ENCODE measurements around the gene ASXL2.

The ASXL2 gene

DNA sequence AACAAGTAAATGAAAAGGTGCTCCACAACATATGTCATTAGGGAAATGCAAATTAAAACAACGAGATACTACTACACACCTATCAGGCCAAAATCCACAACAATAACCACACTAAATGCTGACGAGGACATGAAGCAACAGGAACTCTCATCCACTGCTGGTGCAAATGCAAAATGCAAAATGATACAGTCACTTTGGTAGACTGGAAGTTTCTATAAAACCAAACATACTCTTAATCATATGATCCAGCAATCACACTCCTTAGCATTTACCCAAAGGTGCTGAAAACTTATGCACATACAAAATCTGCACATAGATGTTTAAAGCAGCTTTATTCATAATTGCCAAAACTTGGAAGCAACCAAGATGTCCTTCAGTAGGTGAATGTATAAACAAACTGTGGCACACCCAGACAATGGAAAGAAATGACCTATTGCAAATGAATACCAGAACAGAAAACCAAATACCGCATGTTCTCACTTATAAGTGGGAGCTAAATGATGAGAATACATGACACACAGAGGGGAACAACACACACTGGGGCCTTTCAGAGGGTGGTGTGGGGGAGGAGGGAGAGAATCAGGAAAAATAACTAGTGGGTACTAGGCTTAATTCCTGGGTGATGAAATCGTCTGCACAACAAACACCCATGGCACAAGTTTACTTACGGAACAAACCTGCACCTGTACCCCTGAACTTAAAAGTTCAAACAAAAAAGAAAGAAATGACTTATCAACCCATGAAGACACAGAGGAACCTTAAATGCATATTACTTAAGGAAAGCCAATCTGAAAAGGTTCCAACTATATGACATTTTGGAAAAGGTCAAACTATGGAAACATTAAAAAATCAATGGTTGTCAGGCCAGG is 80.4 kb downstream of the ASXL2 start:
- no peak for DNase-seq

DNA sequence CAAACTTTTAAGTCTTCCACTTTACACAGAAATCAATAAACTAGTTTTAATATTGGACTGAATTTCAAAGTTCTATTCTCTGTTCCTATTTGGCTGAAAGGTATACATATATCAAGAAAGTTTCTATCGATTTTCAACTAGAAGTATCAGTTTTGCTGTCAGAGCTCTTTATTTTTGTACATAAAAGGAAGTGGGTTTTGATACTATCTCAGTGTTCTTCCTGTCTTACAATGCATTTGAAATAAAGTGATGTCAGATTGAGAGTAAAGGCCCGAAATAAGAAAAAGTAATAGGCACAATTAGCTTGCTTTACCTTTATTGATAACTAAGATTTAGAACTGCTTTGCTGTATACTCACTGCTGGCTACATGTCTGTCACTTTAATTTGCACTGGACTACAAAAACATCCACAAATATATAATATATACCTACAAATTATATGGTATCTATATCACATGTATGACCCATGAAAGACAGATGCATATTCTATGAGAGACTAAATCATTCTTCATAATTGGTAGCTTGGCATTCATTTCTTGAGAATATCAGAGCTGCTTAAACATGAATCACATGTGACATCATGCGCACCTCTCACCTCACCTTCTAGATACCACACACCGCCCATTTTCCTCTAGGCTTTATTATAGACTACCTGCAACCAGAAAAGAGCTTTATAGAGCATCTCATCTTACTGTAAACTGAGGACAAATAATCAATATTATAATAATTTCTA is 83.6 kb downstream of the ASXL2 start:
- no peak for DNase-seq

DNA sequence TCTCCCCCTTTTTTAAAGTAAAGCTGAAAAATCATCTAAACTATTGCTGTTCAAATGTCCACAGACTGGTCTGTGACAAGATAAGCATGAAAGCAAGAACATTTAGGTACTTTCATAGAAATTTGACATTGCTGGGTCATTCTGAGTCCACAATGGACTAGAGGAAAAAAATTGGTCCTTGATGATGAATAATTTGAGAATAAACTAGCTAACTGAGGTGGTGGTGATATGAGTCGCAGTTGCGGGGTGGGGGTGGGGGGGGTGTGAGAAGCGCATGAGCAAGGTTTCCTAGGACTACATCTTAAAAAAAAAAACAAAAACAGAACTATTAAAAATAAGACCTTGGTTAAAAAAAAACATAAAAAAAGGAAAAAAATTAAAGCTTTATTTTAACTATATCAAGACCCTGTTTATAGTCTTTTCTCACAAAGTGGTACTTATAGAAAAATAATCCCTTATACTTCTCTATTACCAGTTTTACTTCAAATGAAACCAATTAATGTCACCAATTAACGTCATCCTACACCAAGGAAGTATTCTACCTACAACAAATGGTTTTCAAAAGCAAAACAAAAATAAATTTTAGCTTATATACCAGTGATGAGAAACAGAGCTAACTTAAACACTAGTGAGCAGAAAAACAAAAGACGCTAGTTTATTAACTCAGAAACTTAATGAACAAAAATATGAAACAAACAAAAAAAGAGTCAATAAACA is 88.1 kb downstream of the ASXL2 start:
- DNase-seq, result no peak

DNA sequence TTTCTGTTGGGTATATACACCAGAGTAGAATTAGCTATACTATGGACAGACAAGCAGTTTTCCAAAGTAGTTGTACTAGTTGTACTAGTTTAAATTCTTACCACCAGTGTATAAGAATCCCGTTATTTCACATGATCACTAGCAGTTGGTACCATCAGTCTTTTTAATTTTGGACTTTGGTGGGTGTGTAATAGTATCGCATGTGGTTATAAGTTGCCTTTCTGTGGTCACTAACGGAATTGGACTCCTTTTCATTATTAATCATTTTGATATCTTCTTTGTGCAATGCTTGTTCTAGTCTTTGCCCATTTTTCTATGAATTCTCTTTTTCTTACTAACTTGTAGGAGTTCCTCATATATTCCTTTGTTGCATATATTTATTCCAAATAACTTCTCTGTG is 89.8 kb downstream of the ASXL2 start:
- no peak for DNase-seq

DNA sequence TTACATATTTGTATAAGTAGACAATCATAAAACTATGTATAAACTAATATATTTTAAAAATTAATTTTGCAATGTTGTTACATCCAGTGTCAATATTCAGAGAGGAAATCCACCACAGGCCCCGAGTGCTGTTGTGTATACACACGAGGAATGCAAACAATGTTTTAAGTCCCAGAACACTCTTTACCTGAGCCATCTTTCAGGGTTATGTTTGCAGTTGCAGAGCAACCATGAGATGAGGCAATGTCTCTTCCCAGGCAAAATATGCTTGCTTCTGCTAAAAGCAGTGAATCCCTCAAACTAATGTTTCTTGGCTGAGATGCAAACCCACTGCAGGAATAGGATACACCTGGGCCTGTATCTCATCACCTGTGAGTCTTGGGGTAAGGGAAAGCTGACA is 91.3 kb downstream of the ASXL2 start:
- no peak for DNase-seq

DNA sequence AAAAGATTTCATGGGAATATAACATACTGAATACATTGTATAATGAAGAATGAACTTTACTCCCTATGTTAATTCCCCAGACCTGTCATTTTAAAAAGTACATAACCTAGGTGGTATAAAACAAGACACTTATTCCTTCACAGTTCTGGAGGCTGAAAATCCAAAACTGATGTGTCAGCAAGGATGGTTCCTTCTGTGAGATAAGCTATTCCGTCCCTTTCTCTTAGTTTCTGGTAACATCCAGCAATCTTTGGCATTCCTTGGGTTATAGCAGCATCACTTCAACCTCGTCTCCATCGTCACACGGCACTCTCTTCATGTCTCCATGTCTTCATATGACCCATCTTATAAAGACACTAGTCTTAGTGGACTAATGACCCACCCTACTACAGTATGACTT is 93.9 kb downstream of the ASXL2 start:
- DNase-seq, result no peak

DNA sequence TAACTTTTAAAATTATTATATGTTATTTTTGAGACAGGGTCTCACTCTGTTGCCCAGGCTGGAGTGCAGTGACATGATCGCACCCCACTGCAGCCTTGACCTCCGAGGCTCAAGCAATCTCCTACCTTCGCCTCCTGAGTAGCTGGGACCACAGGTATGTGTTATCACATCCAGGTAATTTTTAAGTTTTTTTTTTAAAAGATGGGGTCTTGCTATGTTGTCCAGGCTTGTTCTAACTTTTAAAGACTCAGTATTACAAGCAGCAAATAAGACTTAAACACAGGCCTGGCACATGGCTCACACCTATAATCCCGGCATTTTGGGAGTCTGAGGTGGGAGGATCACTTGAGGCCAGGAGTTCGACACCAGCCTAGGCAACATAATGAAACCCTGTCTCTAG is 101.2 kb downstream of the ASXL2 start:
- DNase-seq, result no peak

DNA sequence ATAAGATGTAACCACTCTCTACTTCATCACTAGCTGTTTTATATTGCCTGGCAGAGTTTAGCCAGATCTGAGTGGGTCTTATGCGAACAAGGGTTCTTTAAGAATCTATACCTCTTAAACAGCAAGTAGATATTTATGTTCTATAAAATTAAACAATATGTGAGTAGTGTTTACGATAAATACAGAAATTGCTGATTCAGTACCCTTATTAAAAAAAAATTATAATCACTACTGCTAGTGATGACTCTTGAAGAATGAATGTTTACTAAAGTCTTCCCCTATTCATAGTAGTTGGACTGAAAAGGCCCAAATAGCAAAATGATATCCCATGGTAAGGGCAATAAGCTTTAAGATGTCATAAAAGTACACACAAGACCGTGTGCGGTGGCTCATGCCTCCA is 106.2 kb downstream of the ASXL2 start:
- DNase-seq, result no peak

DNA sequence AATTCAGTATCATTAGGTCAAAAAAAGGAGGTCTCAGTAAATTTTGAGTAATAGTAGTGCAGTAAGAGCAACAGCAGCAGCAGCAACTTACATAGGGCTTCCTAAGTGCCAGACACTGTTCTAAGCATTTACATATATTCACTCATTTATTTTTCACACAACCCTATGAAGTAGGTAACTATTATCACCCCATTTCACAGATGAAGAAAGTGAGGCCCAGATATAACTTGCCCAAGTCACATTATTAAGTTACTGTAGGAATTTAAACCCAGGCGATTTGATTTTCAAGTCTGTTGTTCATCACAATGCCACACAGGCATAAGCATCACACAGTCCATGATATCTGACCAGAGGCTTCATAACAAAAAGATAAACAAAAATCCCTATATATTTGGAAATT is 114.7 kb downstream of the ASXL2 start:
- no peak for DNase-seq

DNA sequence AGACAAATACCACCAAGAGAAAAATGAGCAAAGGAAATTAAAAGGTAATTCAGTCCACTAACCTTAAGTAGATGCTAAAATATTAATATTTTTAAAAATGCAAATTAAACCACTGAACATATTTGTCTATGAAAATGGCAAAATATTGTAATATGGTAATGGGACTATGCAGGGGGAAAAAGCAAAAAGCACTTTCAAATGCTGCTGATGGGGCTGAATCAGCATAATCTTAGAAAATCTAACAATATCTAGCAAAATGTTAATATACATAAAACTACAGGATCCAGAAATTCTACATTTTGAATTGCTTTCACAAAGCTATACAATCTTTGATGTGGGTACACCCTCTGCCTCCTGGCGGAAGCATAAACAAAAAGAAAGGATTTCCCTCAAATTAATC is 118.0 kb downstream of the ASXL2 start:
- no peak for DNase-seq

DNA sequence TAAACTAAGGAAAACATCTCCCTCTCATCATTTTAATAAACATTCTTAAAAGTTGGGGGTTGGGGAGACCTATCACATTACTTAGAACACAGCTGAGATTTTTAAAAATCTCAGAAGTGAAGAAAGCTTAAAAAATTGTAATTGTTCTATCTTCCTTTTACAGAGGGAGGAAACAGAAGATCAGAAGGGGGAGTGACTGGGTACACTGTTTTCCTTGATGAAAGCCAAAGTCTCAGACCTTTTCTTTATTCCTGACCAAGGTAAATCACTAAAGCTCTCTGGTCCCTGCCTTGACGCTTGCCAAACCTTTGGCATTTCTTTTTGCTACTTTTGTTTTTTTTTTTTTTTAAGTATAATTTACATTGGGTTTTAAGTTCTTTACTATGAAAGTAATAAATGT is 119.9 kb downstream of the ASXL2 start:
- DNase-seq, result no peak

DNA sequence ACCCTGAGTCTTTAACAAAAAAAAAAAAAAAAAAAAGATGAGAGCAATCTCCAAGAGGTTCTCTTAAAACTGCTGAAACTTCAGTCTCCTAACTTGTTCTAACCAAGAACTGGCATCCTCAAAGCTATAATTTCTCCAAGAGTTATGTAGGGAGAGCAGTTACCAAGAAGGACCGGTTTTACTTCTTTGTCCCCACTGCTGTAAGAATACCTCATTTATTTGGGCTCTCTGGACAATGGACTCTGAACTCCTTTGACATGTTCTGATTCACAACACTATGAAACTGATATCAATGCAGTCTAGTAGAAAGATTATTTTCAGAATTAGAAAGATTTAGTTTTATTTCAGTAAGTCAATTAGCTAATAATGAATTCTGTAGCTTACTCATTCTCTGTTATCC is 120.4 kb downstream of the ASXL2 start:
- DNase-seq, result no peak

DNA sequence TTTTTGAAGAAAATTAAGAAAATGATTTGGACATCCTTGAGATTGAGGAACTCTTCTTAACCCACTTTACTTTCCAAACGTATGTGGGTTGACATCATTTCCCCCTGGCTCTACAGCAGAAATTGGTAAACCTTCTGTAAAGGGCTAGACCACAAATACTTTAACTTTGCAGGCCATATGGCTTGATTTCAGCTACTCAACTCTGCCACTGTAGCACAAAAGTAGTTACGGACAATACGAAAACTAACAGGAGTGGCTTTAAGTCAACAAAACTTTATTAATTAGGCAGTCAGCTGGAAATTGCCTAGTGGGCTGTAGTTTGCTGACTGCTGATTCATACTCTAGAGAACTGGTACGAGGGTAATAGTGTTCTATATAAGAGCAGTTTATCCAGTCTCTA is 121.8 kb downstream of the ASXL2 start:
- DNase-seq, result no peak

DNA sequence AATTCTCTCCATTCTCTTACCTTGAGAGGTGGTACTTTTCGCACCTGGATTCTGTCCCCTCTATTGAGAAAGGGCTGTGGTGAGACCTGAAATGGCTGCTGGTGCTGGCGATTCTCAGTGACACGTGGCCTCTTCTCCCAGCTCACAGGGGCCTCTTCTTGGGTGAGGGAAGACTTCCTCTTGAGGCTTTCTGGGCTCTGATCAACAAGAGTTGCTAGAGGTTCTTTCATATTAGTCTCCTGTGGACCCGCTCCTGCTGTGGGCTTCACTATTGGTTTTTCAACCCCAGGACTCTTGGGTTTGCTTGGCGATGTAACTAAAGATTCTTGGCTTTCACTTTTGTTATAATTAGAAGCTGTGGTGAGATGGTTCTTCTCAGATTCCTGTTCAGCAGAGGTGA is 128.6 kb downstream of the ASXL2 start:
- no peak for DNase-seq

DNA sequence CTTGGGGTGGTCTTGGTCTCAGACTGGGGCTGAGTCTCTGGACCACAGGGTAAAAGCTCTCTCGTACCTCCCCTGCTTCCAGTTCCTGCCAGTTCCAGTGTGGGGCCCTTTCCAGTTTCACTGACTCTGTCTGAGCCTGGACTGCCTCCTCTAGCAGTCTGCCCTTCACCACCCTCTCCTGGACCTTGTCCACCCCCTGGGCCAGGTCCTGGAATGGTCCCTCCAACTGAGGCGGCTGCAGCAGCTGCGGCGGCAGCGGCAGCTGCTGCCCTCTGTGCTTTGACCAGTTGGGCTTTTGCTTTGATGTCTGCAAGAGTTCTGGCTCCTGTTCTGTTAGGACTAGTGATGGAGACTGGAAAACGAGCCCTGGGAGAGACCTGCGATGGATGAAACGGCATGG is 134.2 kb downstream of the ASXL2 start:
- no peak for DNase-seq

DNA sequence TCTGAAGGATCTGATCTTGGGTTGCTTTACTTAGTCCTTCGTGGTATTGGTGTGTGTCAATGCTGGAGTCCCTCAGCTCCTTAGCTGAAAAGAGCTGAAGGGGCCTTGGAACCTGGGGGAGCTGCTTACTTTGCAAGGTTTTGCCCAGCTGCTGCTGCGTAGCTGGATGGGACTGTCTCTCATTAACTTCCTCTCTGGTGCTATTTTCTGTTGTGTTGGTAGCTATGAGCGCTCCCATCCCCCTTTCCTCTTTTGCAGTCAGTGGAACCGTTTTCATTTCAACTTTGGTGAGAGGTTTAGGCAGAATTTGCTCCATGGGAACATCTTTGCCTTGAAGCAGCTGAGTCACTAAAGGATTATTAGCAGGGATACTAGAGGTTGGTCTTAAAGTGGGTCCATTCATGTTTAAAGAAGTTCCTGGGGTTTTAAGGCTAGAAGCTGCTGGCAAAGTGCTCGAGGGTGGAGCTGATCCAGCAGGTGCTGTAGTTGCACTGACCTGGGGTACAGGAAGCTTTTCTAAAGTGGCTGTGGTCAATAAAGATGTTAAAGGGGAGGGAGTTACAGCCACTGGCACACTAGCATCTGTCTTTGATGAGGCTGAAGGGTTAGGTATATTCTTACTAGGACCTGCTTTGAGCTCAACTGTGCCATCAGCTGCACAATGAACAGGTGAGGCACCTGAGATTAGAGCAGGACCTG is 135.0 kb downstream of the ASXL2 start:
- no peak for DNase-seq

DNA sequence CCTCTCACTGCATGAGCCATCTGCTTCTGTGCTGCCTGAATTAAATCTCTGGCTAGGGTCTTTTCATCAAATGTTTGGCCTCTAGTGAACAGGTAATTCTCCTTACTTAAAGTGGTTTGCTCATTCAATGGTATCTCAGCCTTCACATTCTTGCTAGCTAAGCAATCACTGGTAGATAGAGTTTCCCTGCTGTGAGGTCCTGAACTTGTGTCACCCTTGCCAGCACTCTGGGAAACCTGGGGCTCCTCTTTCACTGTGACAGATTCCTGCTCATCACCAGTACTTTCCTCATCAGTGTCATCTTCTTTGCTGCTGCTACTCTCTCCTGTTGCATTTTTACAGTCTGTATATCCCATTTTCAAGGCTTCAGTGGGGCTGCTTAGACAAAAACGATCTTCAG is 135.8 kb downstream of the ASXL2 start:
- no peak for DNase-seq

DNA sequence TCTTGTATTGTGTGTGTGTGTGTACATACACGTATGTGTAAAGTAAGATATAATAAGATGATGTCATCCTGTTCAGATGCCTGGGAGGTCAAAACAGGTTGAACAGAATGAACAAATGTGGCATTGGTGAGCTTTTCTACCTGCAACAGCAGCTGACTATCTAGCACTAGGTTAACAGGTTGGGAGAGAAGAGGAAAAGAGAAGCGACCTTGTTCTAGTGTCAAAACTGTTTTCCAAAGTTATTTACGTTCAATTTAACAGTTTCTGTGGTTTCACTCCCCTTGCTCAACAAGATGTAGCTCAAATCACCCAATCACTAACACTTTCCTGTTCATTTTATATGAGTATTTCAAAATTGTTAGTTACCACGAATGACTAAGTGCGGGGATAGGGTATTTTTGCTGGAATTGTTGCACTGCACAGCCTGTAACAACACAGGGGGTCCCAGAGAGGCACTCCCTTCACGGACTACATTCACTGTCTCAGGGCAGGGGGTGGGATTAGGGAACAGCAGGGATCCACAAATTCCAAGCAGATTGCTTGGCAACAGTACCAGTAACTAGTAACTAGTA is 137.4 kb downstream of the ASXL2 start:
- no peak for DNase-seq

DNA sequence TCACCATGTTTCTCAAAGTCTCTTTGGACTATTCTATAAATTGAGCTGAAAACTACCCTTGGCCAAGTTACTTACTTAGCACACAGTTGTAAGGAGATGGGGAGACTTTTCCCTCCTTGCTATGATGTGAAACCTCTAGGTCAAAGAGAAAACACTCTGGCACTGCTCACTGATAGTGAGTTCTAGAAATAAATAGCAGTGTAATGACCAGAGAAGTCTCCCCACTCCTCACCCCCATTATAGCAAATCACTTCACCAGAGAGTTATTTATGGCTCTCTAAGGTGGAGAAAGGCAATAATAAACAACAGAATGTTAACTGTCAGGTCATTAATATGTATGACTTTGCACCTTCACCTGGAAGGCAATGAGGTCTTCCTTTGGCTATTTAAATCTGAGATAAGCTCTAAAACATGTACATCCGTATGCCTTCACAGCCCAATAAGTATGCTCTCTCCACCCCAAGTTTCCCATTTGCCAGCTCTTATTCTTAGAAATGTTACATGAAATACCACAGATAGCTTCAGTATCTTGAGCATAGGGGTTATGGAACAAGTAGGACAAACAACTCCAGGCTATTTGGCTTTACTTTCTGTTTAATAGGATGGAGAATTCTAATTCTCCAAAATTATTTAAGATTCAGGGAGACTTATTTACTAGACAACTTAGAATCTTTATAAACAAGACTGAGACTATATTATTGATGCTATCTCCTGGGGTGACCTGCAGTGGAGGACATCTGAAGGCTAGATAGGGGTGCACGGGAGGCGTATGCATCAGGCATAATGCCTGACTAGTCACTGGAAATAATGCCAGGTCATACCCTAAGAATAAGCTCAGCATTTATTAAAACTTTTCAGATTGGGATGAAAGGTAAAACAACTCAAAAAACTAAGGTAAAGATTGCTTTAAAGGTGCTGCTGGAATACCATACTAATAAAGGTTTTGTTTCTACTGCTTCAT is 139.6 kb downstream of the ASXL2 start:
- DNase-seq, result no peak

DNA sequence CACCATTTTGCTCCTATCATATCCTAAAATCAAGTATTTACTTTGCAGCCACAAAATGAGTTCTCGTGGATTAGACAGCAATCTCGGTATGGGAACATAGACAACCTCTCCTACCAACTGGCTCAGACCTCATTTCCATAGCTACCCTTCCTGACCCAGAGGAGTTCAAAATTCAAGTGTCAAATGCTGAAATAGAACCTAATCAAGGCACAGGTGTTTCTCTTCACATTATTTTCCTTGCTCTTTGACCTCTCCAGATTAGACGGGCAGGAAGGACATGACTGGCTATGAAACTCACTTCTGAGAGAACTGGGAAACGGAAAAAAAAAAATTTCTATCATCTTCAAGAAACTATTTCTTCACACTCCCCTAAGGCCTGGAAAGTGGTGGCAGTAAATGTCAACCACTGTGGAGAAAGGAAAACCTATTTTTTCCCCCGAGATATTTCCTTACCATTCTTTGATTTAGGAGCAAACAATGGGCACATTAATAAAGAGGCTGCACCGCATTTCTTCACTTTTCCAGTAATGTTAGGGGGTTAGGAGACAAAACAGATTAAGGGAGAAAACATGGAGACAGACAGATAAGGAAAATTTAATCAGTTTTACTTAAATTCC is 141.3 kb downstream of the ASXL2 start:
- DNase-seq, result no peak

DNA sequence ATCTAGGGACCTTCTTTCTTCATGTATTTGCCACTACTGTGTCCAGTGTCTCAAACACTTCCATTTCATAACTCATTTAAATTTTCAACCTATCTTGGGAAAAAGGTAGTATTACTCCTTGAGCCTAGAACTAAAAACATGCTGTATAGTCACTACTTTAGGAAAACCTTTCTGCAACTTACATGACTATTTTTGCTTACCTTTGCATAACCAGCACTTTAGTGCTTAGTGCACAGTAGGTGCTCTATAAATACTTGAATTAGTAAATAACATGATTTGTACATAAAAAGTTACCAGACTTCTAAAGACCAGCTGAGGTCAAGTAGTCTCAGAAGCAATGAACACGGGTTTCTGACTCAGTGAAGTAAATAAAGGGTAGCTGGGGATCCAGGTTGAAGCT is 142.5 kb downstream of the ASXL2 start:
- DNase-seq, result no peak

All from cortex of kidney (tissue), 1 donor.